AG04449 (cell line): ENCODE measurements around the gene HIP1R.
"Not testable (repeated sequence)": the region's sequence is repeated elsewhere in the genome, so short reads cannot be mapped to it uniquely, and the experiment has no call there.

ENCODE experiments used
- CTCF ChIA-PET: fragments of 350-600 bp; formaldehyde crosslinking; extraction: SDS; loops from one replicate; lab custom pipeline; 2021; ENCODE audit warnings: antibody characterized with exemption; lab: Yijun Ruan, JAX
- POLR2A ChIA-PET: fragments of 400-600, 350-600 bp; formaldehyde crosslinking; extraction: SDS; loops from one replicate; lab custom pipeline; 2020; ENCODE audit warnings: antibody characterized with exemption, inconsistent platforms; lab: Yijun Ruan, JAX
- DNase-seq: peaks from one replicate; pipeline ENCODE4 v3.0.0-alpha.2; 2010; ENCODE audit warnings: low read depth, low spot score
- H3K4me3 ChIP-seq: 2 replicates; pipeline ENCODE4 v1.5.1; 2011; ENCODE audit warnings: low read depth, mild to moderate bottlenecking, control low read depth, low read length
- CTCF ChIP-seq: IDR thresholded peaks from one replicate; pipeline ENCODE4 v1.5.1; 2011; ENCODE audit warnings: mild to moderate bottlenecking, moderate library complexity, low read length, control low read depth, inconsistent platforms; ENCODE audit not compliant: insufficient read depth; ENCODE audit errors: missing control alignments

The HIP1R gene

GRCh38 chr12:122874081-122874480 is 38.8 kb downstream of the HIP1R start:
- no peak for TF ChIP-seq CTCF
- ChIA-PET POLR2A (no interaction called here), CTCF (interaction anchor here (1.4 kb wide), 2 partner anchors 8 to 78 kb away, joined by 3 to 4 read pairs; no protein-coding TSS in a partner anchor)
- DNase-seq = no peak
- no peak overlapping the region for H3K4me3 ChIP-seq

- no peak for TF ChIP-seq CTCF
- ChIA-PET POLR2A (no interaction called here), CTCF (interaction anchor here (1.4 to 2.0 kb wide), 3 partner anchors 10 to 77 kb away, joined by 3 to 11 read pairs (median 4); no protein-coding TSS in a partner anchor)
- no peak for DNase-seq
- H3K4me3 ChIP-seq = no peak overlapping the region
Measured at GRCh38 chr12:122875590-122876220, 40.4 kb downstream of the HIP1R start.

GRCh38 chr12:122876281-122876680 is 41.0 kb downstream of the HIP1R start:
- CTCF ChIA-PET = interaction anchor here (0.9 to 2.0 kb wide), 3 partner anchors 15 to 69 kb away, joined by 4 to 11 read pairs (median 5); no protein-coding TSS in a partner anchor
- H3K4me3 ChIP-seq, POLR2A ChIA-PET, DNase-seq: not testable (repeated sequence)

GRCh38 chr12:122876731-122877130 is 41.5 kb downstream of the HIP1R start:
- no peak for TF ChIP-seq CTCF
- CTCF ChIA-PET = interaction anchor here (0.9 to 2.0 kb wide), 3 partner anchors 14 to 69 kb away, joined by 4 to 11 read pairs (median 5); no protein-coding TSS in a partner anchor
- POLR2A ChIA-PET = no interaction called here
- DNase-seq = no peak
- H3K4me3 ChIP-seq = no peak overlapping the region

- CTCF ChIA-PET = interaction anchor here (1.3 to 6.4 kb wide), 9 partner anchors 8 to 77 kb away, joined by 4 to 38 read pairs (median 12); partner anchors contain the start of gene VPS37B
- TF ChIP-seq CTCF = no peak
- H3K4me3 ChIP-seq = no peak overlapping the region
- DNase-seq = no peak
- POLR2A ChIA-PET = no interaction called here
Measured at GRCh38 chr12:122878780-122879612, 43.7 kb downstream of the HIP1R start.

GRCh38 chr12:122880155-122880667 is 45.0 kb downstream of the HIP1R start:
- ChIA-PET POLR2A (interaction anchor here (0.9 to 1.9 kb wide), 2 partner anchors 8 to 11 kb away, joined by 3 to 5 read pairs; no protein-coding TSS in a partner anchor), CTCF (interaction anchor here (0.8 to 6.4 kb wide), 16 partner anchors 9 to 355 kb away, joined by 3 to 38 read pairs (median 5); partner anchors contain the start of gene VPS37B)
- TF ChIP-seq CTCF = no peak
- no peak overlapping the region for H3K4me3 ChIP-seq
- no peak for DNase-seq
